ENCODE results near the gene GNAO1. TPM values are rescaled to one million over a fixed set of nuclear protein-coding genes. Genes with fewer than 3 reads are reported as not detected.

The GNAO1 gene
- total and polyA plus RNA-seq, 2 of the 13 experiments (the other 11 are each of a cell fraction or from before 2014, with no cell fraction given) = not detected

- CTCF ChIA-PET (ENCODE audit: low intra/inter-chr PET ratio, low total read pairs) = interaction anchor here (0.9 kb wide), 1 partner anchor 806 kb away, joined by 3 read pairs; no protein-coding TSS in a partner anchor
- POLR2A ChIA-PET = interaction anchor here (0.7 kb wide), 1 partner anchor 222 kb away, joined by 3 read pairs; no protein-coding TSS in a partner anchor
- TF ChIP-seq ZBTB38 (CRISPR knock-in tag; IDR thresholded peaks at IDR 0.05) (no peak), MAFF (IDR thresholded peaks at IDR 0.05; ENCODE audit: low read depth, low read length) (no peak), GTF3A (CRISPR knock-in tag; conservative IDR thresholded peaks at IDR 0.05) (no peak), TCF12 (IDR thresholded peaks at IDR 0.05) (no peak), TCF12 (CRISPR knock-in tag; IDR thresholded peaks at IDR 0.05) (no peak), ZNF503 (CRISPR knock-in tag; IDR thresholded peaks at IDR 0.05) (no peak), NR3C1 (CRISPR knock-in tag; IDR thresholded peaks at IDR 0.05) (no peak), REST (IDR thresholded peaks at IDR 0.05; ENCODE audit: borderline replicate concordance in 1 of 2, low read depth in 1 of 2, low read length in 2 of 2) (no peak), ARID4A (CRISPR knock-in tag; IDR thresholded peaks at IDR 0.05; ENCODE audit: borderline replicate concordance) (no peak), ZKSCAN1 (IDR thresholded peaks at IDR 0.05; ENCODE audit: low read length) (no peak), ZNF704 (CRISPR knock-in tag; IDR thresholded peaks at IDR 0.05; ENCODE audit: borderline replicate concordance) (no peak), HNRNPL (IDR thresholded peaks at IDR 0.05; ENCODE audit: low read depth, low read length) (no peak)
- no peaks in the 10 kb centered on the region for H3K36me3 ChIP-seq (replicated peaks in 1 of 2; ENCODE audit: control insufficient read depth in 1 of 2, insufficient read depth in 2 of 2, low read length in 2 of 2)
- WGBS (ENCODE audit: low lambda C conversion rate) = 6% methylated on average over 3 of the region's 3 CpGs
- intact Hi-C loops (cut with micrococcal nuclease; ENCODE audit: unreplicated experiment) (no loop called here), in situ Hi-C loops (cut with HindIII; ENCODE audit: extremely low pct_ligation_motif_present, low pct_unique_long_range_greater_than_20kb) (loop anchor here (10.0 kb wide), 1 partner anchor 226 kb away; no protein-coding TSS in a partner anchor)
- H3K9me3 ChIP-seq (ENCODE audit: low read length) = no peaks in the 10 kb centered on the region
- DNase-seq (ENCODE audit: low spot score) (no peak), FAIRE-seq (no peak), ATAC-seq (no peak)
- no peak overlapping the region for H3K9ac ChIP-seq (ENCODE audit: insufficient read depth, low read depth, low read length)
- peaks cover 5% of the 10 kb centered on the region for H3K4me1 ChIP-seq (ENCODE audit: insufficient read depth, low read length)
- no peak overlapping the region for H3K27ac ChIP-seq (ENCODE audit: extremely low read length, insufficient read depth, low read length)
- peaks cover 2 to 11% of the 10 kb centered on the region in 2 experiments; a peak in 3 of 5 replicates for H3K27me3 ChIP-seq (ENCODE audit: control insufficient read depth in 1 of 2, insufficient read depth in 2 of 2, low read length in 2 of 2)
- H4K20me1 ChIP-seq (ENCODE audit: insufficient read depth, low read length) = no peaks in the 10 kb centered on the region
- BruUV-seq (replicated peaks) = no TSS peak
- no peak overlapping the region for H2AFZ ChIP-seq (ENCODE audit: low read length)
- H3K79me2 ChIP-seq (ENCODE audit: insufficient read depth, low read length) = no peaks in the 10 kb centered on the region
- H3K4me2 ChIP-seq (ENCODE audit: low read depth, low read length) = no peak overlapping the region
- no peak overlapping the region for H3K4me3 ChIP-seq (replicated peaks in 1 of 3; ENCODE audit: insufficient read depth in 1 of 3, low read depth in 2 of 3, low read length in 3 of 3)
Measured at GRCh38 chr16:56270828-56271227, 79.5 kb downstream of the GNAO1 start.

All from HepG2 (cell line).